PFSK-1 (cell line): Measurements from ENCODE around the gene TNRC6B.

Experiments
- FOXP2 ChIP-seq: optimal IDR thresholded peaks from 2 replicates; pipeline ENCODE3; 2011; ENCODE audit warnings: borderline replicate concordance, control low read depth, inconsistent platforms; ENCODE audit not compliant: insufficient read depth; ENCODE audit errors: extremely low read length, extremely low read depth
- POLR2AphosphoS5 ChIP-seq: IDR thresholded peaks from 2 replicates; pipeline ENCODE4 v1.6.1; 2012; ENCODE audit warnings: low read depth, mild to moderate bottlenecking, control low read depth, low read length, moderate library complexity
- REST ChIP-seq, 2 experiments: IDR thresholded peaks; 2 replicates each; pipeline versions ENCODE4 v1.6.1 to v1.8.0; 2011 to 2012; ENCODE audit warnings: low read depth in 2 of 2, low read length in 2 of 2, control low read depth in 1 of 2, inconsistent platforms in 1 of 2, mild to moderate bottlenecking in 1 of 2, moderate library complexity in 1 of 2; ENCODE audit not compliant: insufficient read depth in 1 of 2
- SIN3A ChIP-seq: IDR thresholded peaks from 2 replicates; pipeline ENCODE4 v1.6.1; 2012; ENCODE audit warnings: mild to moderate bottlenecking, low read length, moderate library complexity, borderline replicate concordance; ENCODE audit not compliant: insufficient read depth
- TAF1 ChIP-seq: IDR thresholded peaks from 2 replicates; pipeline ENCODE4 v1.6.1; 2012; ENCODE audit warnings: low read length, control low read depth, borderline replicate concordance; ENCODE audit not compliant: insufficient read depth

DNA sequence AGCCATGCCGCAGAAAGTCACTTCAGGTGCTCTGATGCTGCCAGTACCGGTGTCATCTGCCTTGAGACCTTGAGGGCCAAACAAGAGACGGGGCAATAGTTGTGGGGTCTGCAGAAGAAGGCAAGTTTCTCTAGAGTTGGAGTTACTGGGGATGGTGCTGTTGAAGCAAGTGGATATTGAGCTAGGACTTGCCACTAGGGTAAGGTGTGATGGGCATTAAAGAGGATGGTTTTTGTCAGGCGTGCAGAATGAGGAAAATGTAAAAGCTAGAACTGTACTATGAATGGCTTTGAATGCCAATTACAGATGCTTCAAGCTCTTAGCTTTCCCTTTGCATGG, 61.6 kb downstream of the TNRC6B start:
- TF ChIP-seq TAF1, result no peak
- no peak for TF ChIP-seq POLR2AphosphoS5
- TF ChIP-seq SIN3A, result no peak
- no peak for TF ChIP-seq REST (IDR thresholded peaks at IDR 0.05; ENCODE audit: insufficient read depth in 1 of 2, low read depth in 2 of 2, low read length in 2 of 2)
- no peak for TF ChIP-seq FOXP2
